Astrocyte of the cerebellum (primary cell): ENCODE measurements around the gene IRAK1.
A peak's percentile ranks its signal among the peaks of the same experiment; 100 is the strongest.

Experiments
- DNase-seq: peaks from one replicate; pipeline ENCODE4 v3.0.0-alpha.2; 2011; ENCODE audit warnings: low read depth
- H3K4me3 ChIP-seq: 2 replicates; pipeline ENCODE4 v1.5.1; 2011; ENCODE audit warnings: mild to moderate bottlenecking, low read depth, low read length, moderate library complexity
- in situ Hi-C: cut with HindIII; loops from 2 replicates; pipeline ENCODE4 v1.10.0; 2017; ENCODE audit warnings: low sequenced_read_pairs
- TF ChIP-seq, protein P1 (sequence below): IDR thresholded peaks from 2 replicates; pipeline ENCODE4 v1.5.1; 2012; ENCODE audit warnings: low read length, low read depth, moderate library complexity, mild to moderate bottlenecking; ENCODE audit errors: missing control alignments

IRAK1 gene

DNA sequence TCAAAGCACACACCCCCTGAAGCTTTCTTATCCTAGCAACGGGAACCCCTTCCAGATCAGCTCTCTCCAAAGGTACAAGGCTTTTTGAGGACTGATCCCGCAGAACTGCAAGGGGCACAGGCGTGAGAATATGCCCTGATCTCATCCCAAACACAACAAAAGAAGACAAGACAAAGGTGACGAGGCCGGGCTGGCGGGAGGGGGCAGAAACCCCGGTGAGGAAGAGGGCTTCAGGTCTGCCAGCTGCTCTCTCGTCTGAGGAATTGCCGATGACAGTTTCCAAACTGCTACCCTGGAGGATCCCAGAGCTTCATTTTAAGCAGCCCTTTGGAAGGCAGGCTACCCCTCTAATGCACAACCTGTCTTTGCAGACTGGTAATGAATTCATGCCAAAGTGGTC lies 51.4 kb downstream of the IRAK1 start:
- TF ChIP-seq, protein P1, sequence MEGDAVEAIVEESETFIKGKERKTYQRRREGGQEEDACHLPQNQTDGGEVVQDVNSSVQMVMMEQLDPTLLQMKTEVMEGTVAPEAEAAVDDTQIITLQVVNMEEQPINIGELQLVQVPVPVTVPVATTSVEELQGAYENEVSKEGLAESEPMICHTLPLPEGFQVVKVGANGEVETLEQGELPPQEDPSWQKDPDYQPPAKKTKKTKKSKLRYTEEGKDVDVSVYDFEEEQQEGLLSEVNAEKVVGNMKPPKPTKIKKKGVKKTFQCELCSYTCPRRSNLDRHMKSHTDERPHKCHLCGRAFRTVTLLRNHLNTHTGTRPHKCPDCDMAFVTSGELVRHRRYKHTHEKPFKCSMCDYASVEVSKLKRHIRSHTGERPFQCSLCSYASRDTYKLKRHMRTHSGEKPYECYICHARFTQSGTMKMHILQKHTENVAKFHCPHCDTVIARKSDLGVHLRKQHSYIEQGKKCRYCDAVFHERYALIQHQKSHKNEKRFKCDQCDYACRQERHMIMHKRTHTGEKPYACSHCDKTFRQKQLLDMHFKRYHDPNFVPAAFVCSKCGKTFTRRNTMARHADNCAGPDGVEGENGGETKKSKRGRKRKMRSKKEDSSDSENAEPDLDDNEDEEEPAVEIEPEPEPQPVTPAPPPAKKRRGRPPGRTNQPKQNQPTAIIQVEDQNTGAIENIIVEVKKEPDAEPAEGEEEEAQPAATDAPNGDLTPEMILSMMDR, result no peak
- no peak for DNase-seq
- in situ Hi-C loops, result no loop called here

DNA sequence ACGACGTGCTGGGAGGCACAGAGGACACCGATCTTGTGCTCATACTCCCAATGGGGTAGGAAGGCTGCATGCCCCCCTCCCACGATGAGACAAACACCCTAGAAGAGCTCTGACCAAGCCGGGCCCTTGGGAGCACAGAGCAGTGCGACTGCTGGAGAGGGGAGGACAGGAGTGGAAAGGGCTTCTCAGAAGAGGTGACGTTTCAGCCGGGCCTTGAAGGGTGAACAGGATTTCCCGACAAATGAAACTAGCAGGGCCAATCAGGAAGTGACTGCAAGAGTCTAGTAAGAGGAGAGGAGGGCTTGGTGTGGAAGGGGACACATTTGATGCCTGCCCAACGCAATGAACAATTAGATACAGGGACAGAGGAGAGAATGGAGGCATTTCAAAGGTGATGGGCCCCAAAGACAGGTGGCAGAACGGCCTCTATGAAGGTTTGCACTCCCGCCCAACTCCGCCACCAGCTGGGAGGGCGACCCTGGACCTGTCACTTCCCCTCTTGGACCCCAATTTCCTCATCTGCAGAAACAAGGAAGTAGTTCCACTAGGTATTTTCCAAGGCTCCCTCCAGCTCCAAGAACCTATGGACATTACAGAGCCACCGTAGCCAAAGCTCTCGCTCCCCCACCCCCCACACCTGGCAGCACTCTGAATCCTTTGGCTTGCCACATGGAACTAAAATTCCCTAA lies 52.0 kb downstream of the IRAK1 start:
- TF ChIP-seq, protein P1, result no peak
- H3K4me3 ChIP-seq, result peak overlapping the region; percentile 85
- DNase-seq, result no peak
- in situ Hi-C loops, result no loop called here

More for the DNA sequence above, 51.4 kb downstream of the IRAK1 start:
- H3K4me3 ChIP-seq, result peak overlapping the region; percentile 85

DNA sequence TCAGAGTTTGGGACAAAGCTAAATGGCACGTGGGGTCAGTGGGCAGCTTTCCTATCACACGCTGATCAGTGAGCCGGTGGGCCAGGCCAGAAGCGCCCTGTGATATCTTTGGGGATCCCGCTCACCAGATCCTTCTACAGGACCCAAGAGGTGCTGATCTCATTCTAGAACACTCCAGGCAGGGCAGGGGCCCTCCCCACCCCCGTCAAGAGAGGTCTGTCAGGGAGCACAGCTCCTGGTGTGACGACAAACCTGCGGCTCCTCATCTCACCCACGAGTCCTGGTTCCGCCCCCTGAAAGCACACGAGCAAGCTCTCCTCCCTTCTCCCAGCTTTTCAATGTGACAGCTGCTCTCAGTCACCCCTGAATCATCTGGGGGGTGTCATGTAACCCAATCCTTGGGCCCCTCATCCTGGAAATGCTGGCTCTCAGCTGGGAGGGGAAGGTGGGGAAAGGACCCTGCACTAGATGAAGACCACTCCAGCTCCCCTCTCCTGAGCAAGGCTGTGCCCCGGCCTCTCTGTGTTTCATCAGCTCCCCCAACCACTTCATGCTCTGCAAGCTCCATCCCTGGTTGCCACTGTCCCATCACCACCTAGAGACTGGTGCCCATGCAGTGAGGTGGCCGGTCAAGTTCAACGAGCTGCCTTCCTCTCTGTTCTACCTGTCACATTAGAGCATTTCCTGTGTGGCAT lies 52.7 kb downstream of the IRAK1 start:
- H3K4me3 ChIP-seq, result no peak overlapping the region
- DNase-seq, result no peak
- TF ChIP-seq, protein P1, result no peak
- in situ Hi-C loops, result no loop called here

DNA sequence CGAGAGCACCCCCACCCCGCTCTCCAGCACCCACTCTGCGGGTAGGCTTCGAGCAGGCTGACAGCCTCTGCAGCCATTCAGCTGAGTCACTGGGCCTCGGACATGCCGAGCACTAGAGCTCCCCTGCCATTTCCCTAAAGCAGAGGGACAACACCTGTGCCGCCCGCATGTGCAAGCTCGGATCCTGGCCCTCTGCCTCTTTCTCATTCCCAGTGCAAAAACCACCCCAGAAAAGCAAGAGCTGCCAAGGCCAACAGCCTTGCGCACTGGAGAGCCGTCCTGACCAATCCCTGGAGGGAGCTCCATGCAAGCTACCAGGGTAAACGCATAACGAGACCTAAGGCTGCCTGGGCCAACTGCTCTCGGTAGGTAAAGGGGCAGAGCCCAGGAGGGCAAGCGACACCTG lies 53.4 kb downstream of the IRAK1 start:
- DNase-seq, result no peak
- no peak overlapping the region for H3K4me3 ChIP-seq
- TF ChIP-seq, protein P1, result no peak
- in situ Hi-C loops, result no loop called here

DNA sequence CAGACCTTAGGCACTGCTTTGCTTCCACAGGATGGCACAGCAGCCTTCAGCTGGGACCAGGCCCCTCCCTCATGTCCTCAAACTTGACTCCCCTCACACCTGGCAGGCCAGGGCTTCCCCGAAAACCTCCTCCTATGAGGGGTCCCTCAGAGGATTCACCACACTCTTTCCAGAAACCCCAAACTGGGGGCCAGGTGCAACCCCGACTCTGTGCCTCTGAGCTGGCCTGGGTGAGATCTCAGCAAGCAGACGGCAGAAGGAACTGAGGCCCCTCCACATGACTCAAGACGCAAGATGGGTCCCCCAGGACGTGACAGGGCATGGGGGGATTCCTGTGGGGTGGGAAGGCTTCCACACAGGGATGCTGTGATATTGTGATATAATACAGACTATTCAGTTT lies 54.3 kb downstream of the IRAK1 start:
- no peak overlapping the region for H3K4me3 ChIP-seq
- in situ Hi-C loops, result no loop called here
- DNase-seq, result no peak
- TF ChIP-seq, protein P1, result no peak

DNA sequence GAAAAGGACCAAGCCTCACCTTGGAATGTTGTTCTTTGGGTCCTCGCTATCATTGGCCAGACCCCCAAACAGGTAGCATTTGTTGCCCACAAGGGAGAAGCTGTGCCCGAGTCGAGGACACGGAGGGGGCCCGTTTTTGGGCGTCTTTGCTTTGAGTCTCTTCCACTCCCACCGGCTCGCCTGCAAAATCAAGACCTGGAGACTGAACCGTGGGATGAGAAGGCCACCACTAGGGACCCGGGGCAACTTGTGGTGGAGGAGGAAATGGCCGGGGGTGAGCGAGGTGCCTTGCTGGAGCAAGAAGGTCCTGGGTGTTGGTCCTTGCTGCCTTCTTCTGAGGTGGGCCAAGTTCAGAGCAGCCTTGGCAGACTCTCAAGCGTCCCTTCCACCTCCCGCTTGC lies 55.6 kb downstream of the IRAK1 start:
- in situ Hi-C loops, result no loop called here
- no peak overlapping the region for H3K4me3 ChIP-seq
- TF ChIP-seq, protein P1, result no peak
- no peak for DNase-seq
